ENCODE data around the gene MFSD8.
A peak's percentile ranks its signal among the peaks of the same experiment; 100 is the strongest.
"Not testable (repeated sequence)": the region's sequence is repeated elsewhere in the genome, so short reads cannot be mapped to it uniquely, and the experiment has no call there.

The MFSD8 gene

DNA sequence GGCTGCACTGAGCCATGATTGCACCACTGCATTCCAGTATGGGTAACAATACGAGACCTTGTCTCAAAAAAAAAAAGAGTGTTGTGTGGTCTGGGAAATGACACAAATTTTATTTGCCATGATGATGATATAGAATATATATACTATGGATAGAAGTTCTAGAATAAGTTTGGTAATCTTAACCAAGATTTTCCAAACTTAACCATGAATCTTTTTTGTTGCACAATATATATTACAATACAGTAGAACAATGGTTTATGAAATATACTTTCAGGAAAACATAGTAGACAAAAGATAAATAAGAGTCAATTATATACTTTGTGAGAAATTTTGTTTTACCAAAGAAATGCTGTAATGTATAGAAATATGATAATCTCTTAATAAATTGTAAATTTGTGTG lies 34.8 kb downstream of the MFSD8 start:
- DNase-seq = no peak

DNA sequence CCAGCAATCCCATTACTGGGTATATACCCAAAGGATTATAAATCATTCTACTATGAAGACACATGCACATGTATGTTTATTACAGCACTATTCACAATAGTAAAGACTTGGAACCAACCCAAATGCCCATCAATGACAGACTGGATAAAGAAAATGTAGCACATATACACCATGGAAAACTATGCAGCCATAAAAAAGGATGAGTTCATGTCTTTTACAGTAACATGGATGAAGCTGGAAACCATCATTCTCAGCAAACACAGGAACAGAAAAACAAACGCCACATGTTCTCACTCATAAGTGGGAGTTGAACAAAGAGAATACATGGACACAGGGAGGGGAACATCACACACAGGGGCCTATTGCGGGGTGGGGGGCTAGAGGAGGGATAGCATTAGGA lies 39.3 kb downstream of the MFSD8 start:
- not testable (repeated sequence) for DNase-seq

DNA sequence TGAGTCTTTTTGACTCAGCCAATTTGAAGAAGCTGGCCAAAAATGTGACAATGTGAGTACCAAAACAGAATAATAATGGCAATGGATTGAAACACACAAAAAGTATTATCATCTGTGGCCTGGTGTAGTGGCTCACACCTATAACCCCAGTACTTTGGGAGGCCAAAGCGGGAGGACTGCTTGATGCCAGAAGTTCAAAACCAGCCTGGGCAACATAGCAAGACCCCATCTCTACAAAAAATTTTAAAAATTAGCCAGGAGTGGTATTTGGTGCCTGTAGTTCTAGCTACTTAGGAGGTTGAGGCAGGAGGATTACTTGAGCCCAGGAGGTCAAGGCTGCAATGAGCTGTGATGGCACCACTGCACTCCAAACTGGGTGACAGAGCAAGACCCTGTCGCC lies 42.7 kb downstream of the MFSD8 start:
- DNase-seq = no peak

GRCh38 chr4:127920521-127920920 lies 44.5 kb downstream of the MFSD8 start:
- DNase-seq = no peak

DNA sequence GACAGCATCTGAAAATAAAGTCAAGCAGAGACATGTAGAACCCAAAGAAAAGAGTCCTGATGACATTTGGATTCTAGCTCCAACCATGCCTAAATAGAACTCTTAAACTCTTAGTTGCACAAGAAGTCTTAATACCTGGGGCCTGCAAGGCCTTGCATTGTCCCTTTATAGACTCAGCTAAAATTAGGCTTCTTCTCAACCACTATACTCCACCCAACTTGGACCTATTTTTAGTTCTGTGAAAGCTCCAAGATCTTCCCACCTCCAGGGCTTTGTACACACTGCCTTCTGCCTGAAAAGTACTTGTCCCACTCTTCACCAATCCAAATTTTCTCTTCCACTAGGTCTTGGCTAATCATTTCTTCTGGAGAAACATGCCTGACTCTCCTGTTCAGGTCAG lies 47.8 kb downstream of the MFSD8 start:
- DNase-seq = no peak

- no peak for DNase-seq
Observed at GRCh38 chr4:127916512-127916911, 48.5 kb downstream of the MFSD8 start.

- DNase-seq = no peak
Observed at GRCh38 chr4:127905029-127905428, 59.9 kb downstream of the MFSD8 start.

GRCh38 chr4:127899682-127900081 lies 65.3 kb downstream of the MFSD8 start:
- DNase-seq = not testable (repeated sequence)

DNA sequence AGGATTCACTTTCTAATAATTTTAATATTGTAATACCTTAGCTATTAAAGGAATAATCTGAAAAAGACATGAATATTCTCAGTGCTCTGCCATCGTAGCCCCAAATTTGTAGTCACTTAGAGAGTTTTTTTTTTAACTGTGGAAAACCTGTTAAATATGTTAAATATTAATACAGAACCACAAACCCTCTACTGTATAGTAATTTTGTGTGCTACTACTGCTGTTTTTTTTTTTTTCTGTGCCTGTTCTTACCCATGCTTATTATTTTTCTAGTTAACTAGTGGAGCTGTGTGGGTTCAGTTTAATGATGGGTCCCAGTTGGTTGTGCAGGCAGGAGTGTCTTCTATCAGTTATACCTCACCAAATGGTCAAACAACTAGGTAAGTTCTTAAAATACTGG lies 68.4 kb downstream of the MFSD8 start:
- DNase-seq = no peak

- DNase-seq = no peak
Observed at GRCh38 chr4:127896069-127896468, 68.9 kb downstream of the MFSD8 start.

- DNase-seq = no peak
Observed at GRCh38 chr4:127889903-127890302, 75.1 kb downstream of the MFSD8 start.

DNA sequence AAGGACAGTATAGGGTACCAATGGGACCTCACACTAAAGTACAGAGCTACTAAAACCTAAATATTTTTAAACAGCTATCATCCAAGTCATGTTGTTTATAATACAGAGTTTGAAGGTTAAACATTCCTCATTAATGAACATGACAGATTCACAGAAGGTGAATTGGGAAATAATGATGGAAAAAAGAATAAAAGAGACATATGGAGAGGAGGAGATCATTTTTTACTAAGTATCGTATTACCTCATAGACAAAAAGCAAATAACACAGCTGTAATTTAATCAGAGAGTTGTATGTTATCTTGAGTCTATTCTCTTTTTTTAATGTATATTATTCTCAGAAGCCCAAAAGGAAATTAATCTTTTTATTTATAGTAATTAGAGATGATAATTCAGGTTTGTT lies 76.4 kb downstream of the MFSD8 start:
- no peak for DNase-seq

GRCh38 chr4:127881563-127881864 lies 83.5 kb downstream of the MFSD8 start:
- DNase-seq = no peak

GRCh38 chr4:127880763-127881562 lies 84.0 kb downstream of the MFSD8 start, which contains the start of gene PLK4:
Gene PLK4, plus strand, starts transcription at chr4:127880893. Its CDS starts 242 bp downstream, at chr4:127881135.
- DNase-seq = peak; percentile 95

- DNase-seq = no peak
Observed at GRCh38 chr4:127875791-127876190, 89.2 kb downstream of the MFSD8 start.

GRCh38 chr4:127870688-127871087 lies 94.3 kb downstream of the MFSD8 start:
- DNase-seq = no peak

DNA sequence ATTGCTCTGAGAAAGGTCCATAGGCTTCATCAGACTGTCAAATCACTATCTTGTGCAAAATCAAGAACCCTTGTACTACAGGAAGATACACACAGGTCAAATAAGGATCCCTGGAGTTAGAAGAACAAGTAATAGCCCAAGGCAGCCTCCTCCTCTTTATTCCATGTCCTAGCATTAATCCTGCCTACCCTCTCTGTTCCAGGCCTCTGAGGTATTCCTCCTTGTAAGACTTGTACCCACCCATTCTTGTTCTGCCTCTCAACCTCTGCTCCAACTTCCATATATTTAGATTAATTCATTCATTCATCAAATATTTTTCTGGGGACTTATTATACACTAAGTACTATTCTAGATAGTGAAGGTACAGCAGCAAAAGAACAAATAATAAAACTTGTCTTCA lies 94.7 kb downstream of the MFSD8 start:
- DNase-seq = no peak

DNA sequence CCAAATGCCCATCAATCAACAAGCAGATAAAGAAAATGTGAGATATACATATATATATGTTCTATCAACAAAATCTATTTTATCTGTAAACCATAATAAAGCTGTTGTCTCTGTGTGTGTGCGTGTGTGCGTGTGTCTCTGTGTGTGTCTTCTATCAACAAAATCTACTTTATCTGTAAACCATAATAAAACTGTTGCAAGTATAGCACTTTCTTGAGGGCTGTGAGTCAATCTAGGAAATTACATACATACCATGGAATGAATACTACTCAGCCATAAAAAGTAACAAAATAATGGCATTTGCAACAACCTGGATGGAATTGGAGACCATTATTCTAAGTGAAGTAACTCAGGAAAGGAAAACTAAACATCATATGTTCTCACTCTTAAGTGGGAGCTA lies 96.8 kb downstream of the MFSD8 start:
- DNase-seq = no peak
